CD4-positive, alpha-beta memory T cell (primary cell): ENCODE results near the gene TUBA4A. TPM values are rescaled to one million over a fixed set of nuclear protein-coding genes. Genes with fewer than 3 reads are reported as not detected.

Source experiments
- CTCF ChIA-PET: fragments of 350-600 bp; sonication (Branson Sonifier 250); formaldehyde crosslinking; loops from one replicate; lab custom pipeline; 2021; ENCODE audit warnings: inconsistent platforms; ENCODE audit not compliant: partially characterized antibody; lab: Charles Lee
- POLR2A ChIA-PET: fragments of 350-600 bp; sonication (Branson Sonifier 250); formaldehyde crosslinking; loops from one replicate; lab custom pipeline; 2021; ENCODE audit not compliant: partially characterized antibody; lab: Charles Lee
- DNase-seq, 5 donors: peaks; one replicate each; pipeline versions ENCODE4 v3.0.0 to v3.0.0-alpha.2; 2020 to 2022; ENCODE audit warnings: mixed read lengths in 1 of 5
- H3K27ac ChIP-seq: one replicate; pipeline ENCODE4 v1.7.0; 2013; ENCODE audit warnings: low read depth, low read length
- H3K27me3 ChIP-seq: 2 replicates; pipeline ENCODE4 v1.7.0; 2013; ENCODE audit warnings: mild to moderate bottlenecking, low read length, moderate library complexity; ENCODE audit not compliant: insufficient read depth
- H3K36me3 ChIP-seq: 2 replicates; pipeline ENCODE4 v1.7.0; 2013; ENCODE audit warnings: mild to moderate bottlenecking, low read length, moderate library complexity; ENCODE audit not compliant: insufficient read depth
- H3K4me1 ChIP-seq: 2 replicates; pipeline ENCODE4 v1.7.0; 2013; ENCODE audit warnings: mild to moderate bottlenecking, low read length, moderate library complexity; ENCODE audit not compliant: insufficient read depth
- H3K4me3 ChIP-seq, 2 donors: one replicate each; pipeline ENCODE4 v1.7.0; 2013; ENCODE audit warnings: low read length in 2 of 2, mild to moderate bottlenecking in 1 of 2
- H3K9me3 ChIP-seq, 2 donors: one replicate each; pipeline ENCODE4 v1.7.0; 2013; ENCODE audit warnings: low read length in 2 of 2, control low read depth in 1 of 2; ENCODE audit not compliant: control insufficient read depth in 1 of 2
- H3K27ac Mint-ChIP-seq, 7 donors: one replicate each; pipeline ENCODE4 v1.8.0; 2020 to 2021; ENCODE audit warnings: mixed read lengths in 7 of 7, mild to moderate bottlenecking in 6 of 7, inconsistent platforms in 3 of 7, moderate library complexity in 3 of 7
- H3K27me3 Mint-ChIP-seq, 2 donors: one replicate each; pipeline ENCODE4 v1.8.0; 2020 to 2021; ENCODE audit warnings: mixed read lengths in 2 of 2
- H3K36me3 Mint-ChIP-seq, 2 donors: one replicate each; pipeline ENCODE4 v1.8.0; 2020 to 2021; ENCODE audit warnings: mixed read lengths in 2 of 2, inconsistent platforms in 1 of 2, mild to moderate bottlenecking in 1 of 2
- H3K4me1 Mint-ChIP-seq, 4 donors: one replicate each; pipeline ENCODE4 v1.8.0; 2020 to 2021; ENCODE audit warnings: mixed read lengths in 4 of 4, mild to moderate bottlenecking in 1 of 4
- H3K4me3 Mint-ChIP-seq, 8 donors: one replicate each; pipeline ENCODE4 v1.8.0; 2020 to 2021; ENCODE audit warnings: mixed read lengths in 8 of 8, mild to moderate bottlenecking in 7 of 8, moderate library complexity in 6 of 8, inconsistent platforms in 3 of 8
- H3K9me3 Mint-ChIP-seq, 8 donors: one replicate each; pipeline ENCODE4 v1.8.0; 2020 to 2021; ENCODE audit warnings: mixed read lengths in 8 of 8, mild to moderate bottlenecking in 5 of 8, inconsistent platforms in 3 of 8, moderate library complexity in 1 of 8
- intact Hi-C: fragments of 100-400 bp; cut with micrococcal nuclease; formaldehyde crosslinking; loops from one replicate; pipeline ENCODE4 v1.15.1; 2023
- polyA plus RNA-seq, 2 donors: library from polyadenylated mRNA; unstranded; fragments of 300-500 nt; fragmentation: Illumina TruSeq; gene quantifications; one replicate each; pipeline ENCODE4 v1.2.3, GENCODE V29; 2021
- total RNA-seq, 2 experiments: library from RNA; stranded (reverse); gene quantifications; one replicate each; pipeline ENCODE4 v1.2.3, GENCODE V29; 2021

Gene TUBA4A
- total and polyA plus RNA-seq, 4 experiments from 2014 or later: 157 to 268 (median 251) TPM

GRCh38 chr2:219243291-219243761, 10.4 kb downstream of the TUBA4A start:
- CTCF ChIA-PET: no interaction called here

GRCh38 chr2:219234331-219234730, 19.4 kb downstream of the TUBA4A start:
- POLR2A ChIA-PET: interaction anchor here (1.0 to 17.6 kb wide), 4 partner anchors 16 to 45 kb away, joined by 3 to 684 read pairs (median 6); partner anchors contain the start of genes ABCB6, DNAJB2, GLB1L and STK16
- CTCF ChIA-PET: interaction anchor here (0.9 to 1.9 kb wide), 3 partner anchors 11 to 63 kb away, joined by 3 to 7 read pairs (median 3); partner anchors contain the start of genes GLB1L and STK16
- H3K4me3 Mint-ChIP-seq: no peak overlapping the region
- no peaks in the 10 kb centered on the region for H3K27me3 ChIP-seq
- DNase-seq: no peak
- peaks cover 63 to 74% of the 10 kb centered on the region in 2 donors for H3K36me3 Mint-ChIP-seq
- no peak overlapping the region for H3K27ac Mint-ChIP-seq
- H3K27me3 Mint-ChIP-seq: no peaks in the 10 kb centered on the region
- peaks cover 10 to 52% (median 28%) of the 10 kb centered on the region in 4 donors for H3K4me1 Mint-ChIP-seq
- no peak overlapping the region for H3K27ac ChIP-seq
- H3K9me3 ChIP-seq: no peaks in the 10 kb centered on the region
- no peak overlapping the region for H3K4me3 ChIP-seq
- peaks cover 26% of the 10 kb centered on the region for H3K4me1 ChIP-seq
- H3K36me3 ChIP-seq: peaks cover 65% of the 10 kb centered on the region
- intact Hi-C loops: no loop called here
- no peaks in the 10 kb centered on the region for H3K9me3 Mint-ChIP-seq

More at GRCh38 chr2:219243291-219243761, 10.4 kb downstream of the TUBA4A start:
- Histone ChIP-seq H3K9me3 (no peaks in the 10 kb centered on the region), H3K4me1 (peaks cover 39% of the 10 kb centered on the region), H3K27ac (no peak overlapping the region), H3K4me3 (no peak overlapping the region), H3K27me3 (no peaks in the 10 kb centered on the region), H3K36me3 (no peaks in the 10 kb centered on the region)
- peaks cover 8 to 14% of the 10 kb centered on the region in 2 donors for H3K36me3 Mint-ChIP-seq
- no peaks in the 10 kb centered on the region for H3K9me3 Mint-ChIP-seq
- POLR2A ChIA-PET: interaction anchor here (1.1 to 2.8 kb wide), 2 partner anchors 13 to 67 kb away, joined by 3 to 23 read pairs; partner anchors contain the start of genes ANKZF1, ATG9A and CNPPD1
- H3K27me3 Mint-ChIP-seq: no peaks in the 10 kb centered on the region
- no peak for DNase-seq
- H3K4me1 Mint-ChIP-seq: peaks cover 26 to 60% (median 38%) of the 10 kb centered on the region in 4 donors
- peak overlapping the region in 4 of 8 donors; percentile 25 to 75 (median 56) for H3K4me3 Mint-ChIP-seq
- H3K27ac Mint-ChIP-seq: peak overlapping the region in 5 of 7 donors; percentile 7 to 83 (median 62)
- intact Hi-C loops: no loop called here

GRCh38 chr2:219230059-219230540, 23.6 kb downstream of the TUBA4A start:
- DNase-seq: peak in 1 of 5 donors; percentile 54
- H3K4me3 ChIP-seq: peak overlapping the region; percentile 63 to 69
- H3K27me3 ChIP-seq: no peaks in the 10 kb centered on the region
- ChIA-PET CTCF (interaction anchor here (1.0 to 4.1 kb wide), 11 partner anchors 15 to 172 kb away, joined by 3 to 25 read pairs (median 11); partner anchors contain the start of genes DNAJB2, GLB1L, SLC23A3 and STK16), POLR2A (interaction anchor here (1.0 to 17.6 kb wide), 28 partner anchors 7 to 159 kb away, joined by 3 to 684 read pairs (median 6); partner anchors contain the start of genes ABCB6, CNPPD1, DNAJB2 and DNPEP)
- peaks cover 49% of the 10 kb centered on the region for H3K4me1 ChIP-seq
- H3K9me3 ChIP-seq: no peaks in the 10 kb centered on the region
- Mint-ChIP-seq H3K4me1 (peaks cover 26 to 82% (median 50%) of the 10 kb centered on the region in 4 donors), H3K9me3 (no peaks in the 10 kb centered on the region), H3K36me3 (peaks cover 43 to 62% of the 10 kb centered on the region in 2 donors), H3K27me3 (no peaks in the 10 kb centered on the region), H3K4me3 (peak overlapping the region; percentile 94 to 99 (median 96)), H3K27ac (peak overlapping the region; percentile 94 to 98 (median 96))
- intact Hi-C loops: no loop called here
- H3K27ac ChIP-seq: peak overlapping the region; percentile 87
- peaks cover 53% of the 10 kb centered on the region for H3K36me3 ChIP-seq

GRCh38 chr2:219229305-219230058, 24.2 kb downstream of the TUBA4A start, which contains the start of the genes ANKZF1 and ATG9A:
ANKZF1 (plus strand) TSS chr2:219229806; CDS start chr2:219230258, 452 bp downstream.
ATG9A (minus strand) TSS chr2:219229636; CDS start chr2:219228024, 1,612 bp downstream.
- CTCF ChIA-PET: interaction anchor here (1.0 to 4.1 kb wide), 12 partner anchors 16 to 172 kb away, joined by 3 to 25 read pairs (median 11); partner anchors contain the start of genes DNAJB2, GLB1L, SLC23A3 and STK16
- H3K27me3 ChIP-seq: no peaks in the 10 kb centered on the region
- H3K9me3 ChIP-seq: no peaks in the 10 kb centered on the region
- peaks cover 28 to 82% (median 51%) of the 10 kb centered on the region in 4 donors for H3K4me1 Mint-ChIP-seq
- DNase-seq: peak; percentile 98 to 100 (median 99)
- POLR2A ChIA-PET: interaction anchor here (1.0 to 17.6 kb wide), 29 partner anchors 8 to 159 kb away, joined by 3 to 684 read pairs (median 5); partner anchors contain the start of genes ABCB6, CNPPD1, DNAJB2 and DNPEP
- peak within 1 kb of the TSS; percentile 63 to 69 for H3K4me3 ChIP-seq
- H3K27ac ChIP-seq: peak within 1 kb of the TSS; percentile 87
- H3K27ac Mint-ChIP-seq: peak within 1 kb of the TSS; percentile 94 to 98 (median 96)
- H3K4me3 Mint-ChIP-seq: peak within 1 kb of the TSS; percentile 94 to 99 (median 96)
- no peaks in the 10 kb centered on the region for H3K27me3 Mint-ChIP-seq
- peaks cover 53% of the 10 kb centered on the region for H3K36me3 ChIP-seq
- H3K36me3 Mint-ChIP-seq: peaks cover 43 to 63% of the 10 kb centered on the region in 2 donors
- H3K9me3 Mint-ChIP-seq: peaks cover 0 to 2% (median 0%) of the 10 kb centered on the region in 8 donors
- intact Hi-C loops: loop anchor here (1.0 kb wide), 8 partner anchors 10 to 69 kb away; partner anchors contain the start of genes DNAJB2, GLB1L, NHEJ1 and STK16
- H3K4me1 ChIP-seq: peaks cover 49% of the 10 kb centered on the region

GRCh38 chr2:219228911-219229304, 24.8 kb downstream of the TUBA4A start:
- H3K4me1 ChIP-seq: peaks cover 49% of the 10 kb centered on the region
- POLR2A ChIA-PET: interaction anchor here (1.2 to 17.6 kb wide), 24 partner anchors 7 to 160 kb away, joined by 4 to 684 read pairs (median 6); partner anchors contain the start of genes ABCB6, CNPPD1, DNAJB2 and DNPEP
- Mint-ChIP-seq H3K27ac (peak overlapping the region; percentile 68 to 94 (median 84)), H3K9me3 (peaks cover 0 to 2% (median 0%) of the 10 kb centered on the region in 8 donors), H3K36me3 (peaks cover 41 to 63% of the 10 kb centered on the region in 2 donors), H3K4me3 (peak overlapping the region; percentile 78 to 99 (median 86)), H3K4me1 (peaks cover 26 to 77% (median 47%) of the 10 kb centered on the region in 4 donors), H3K27me3 (no peaks in the 10 kb centered on the region)
- no peaks in the 10 kb centered on the region for H3K27me3 ChIP-seq
- intact Hi-C loops: loop anchor here (1.0 kb wide), 8 partner anchors 10 to 69 kb away; partner anchors contain the start of genes DNAJB2, GLB1L, NHEJ1 and STK16
- H3K36me3 ChIP-seq: peaks cover 53% of the 10 kb centered on the region
- CTCF ChIA-PET: interaction anchor here (2.0 to 4.1 kb wide), 8 partner anchors 17 to 171 kb away, joined by 4 to 25 read pairs (median 13); partner anchors contain the start of genes DNAJB2, GLB1L, SLC23A3 and STK16
- peak overlapping the region; percentile 62 to 69 for H3K4me3 ChIP-seq
- H3K9me3 ChIP-seq: no peaks in the 10 kb centered on the region
- peak overlapping the region; percentile 87 for H3K27ac ChIP-seq
- no peak for DNase-seq
